CD4-positive, alpha-beta memory T cell (primary cell): ENCODE data around the gene UGGT1. TPM values are rescaled to one million over a fixed set of nuclear protein-coding genes. Genes with fewer than 3 reads are reported as not detected.
A peak's percentile ranks its signal among the peaks of the same experiment; 100 is the strongest.

Source experiments
- CTCF ChIA-PET: fragments of 350-600 bp; sonication (Branson Sonifier 250); formaldehyde crosslinking; loops from one replicate; lab custom pipeline; 2021; ENCODE audit warnings: inconsistent platforms; ENCODE audit not compliant: partially characterized antibody; lab: Charles Lee
- POLR2A ChIA-PET: fragments of 350-600 bp; sonication (Branson Sonifier 250); formaldehyde crosslinking; loops from one replicate; lab custom pipeline; 2021; ENCODE audit not compliant: partially characterized antibody; lab: Charles Lee
- DNase-seq, 5 donors: peaks; one replicate each; pipeline versions ENCODE4 v3.0.0 to v3.0.0-alpha.2; 2020 to 2022; ENCODE audit warnings: mixed read lengths in 1 of 5
- H3K27ac ChIP-seq: one replicate; pipeline ENCODE4 v1.7.0; 2013; ENCODE audit warnings: low read depth, low read length
- H3K27me3 ChIP-seq: 2 replicates; pipeline ENCODE4 v1.7.0; 2013; ENCODE audit warnings: mild to moderate bottlenecking, low read length, moderate library complexity; ENCODE audit not compliant: insufficient read depth
- H3K36me3 ChIP-seq: 2 replicates; pipeline ENCODE4 v1.7.0; 2013; ENCODE audit warnings: mild to moderate bottlenecking, low read length, moderate library complexity; ENCODE audit not compliant: insufficient read depth
- H3K4me1 ChIP-seq: 2 replicates; pipeline ENCODE4 v1.7.0; 2013; ENCODE audit warnings: mild to moderate bottlenecking, low read length, moderate library complexity; ENCODE audit not compliant: insufficient read depth
- H3K4me3 ChIP-seq, 2 donors: one replicate each; pipeline ENCODE4 v1.7.0; 2013; ENCODE audit warnings: low read length in 2 of 2, mild to moderate bottlenecking in 1 of 2
- H3K9me3 ChIP-seq, 2 donors: one replicate each; pipeline ENCODE4 v1.7.0; 2013; ENCODE audit warnings: low read length in 2 of 2, control low read depth in 1 of 2; ENCODE audit not compliant: control insufficient read depth in 1 of 2
- H3K27ac Mint-ChIP-seq, 7 donors: one replicate each; pipeline ENCODE4 v1.8.0; 2020 to 2021; ENCODE audit warnings: mixed read lengths in 7 of 7, mild to moderate bottlenecking in 6 of 7, inconsistent platforms in 3 of 7, moderate library complexity in 3 of 7
- H3K27me3 Mint-ChIP-seq, 2 donors: one replicate each; pipeline ENCODE4 v1.8.0; 2020 to 2021; ENCODE audit warnings: mixed read lengths in 2 of 2
- H3K36me3 Mint-ChIP-seq, 2 donors: one replicate each; pipeline ENCODE4 v1.8.0; 2020 to 2021; ENCODE audit warnings: mixed read lengths in 2 of 2, inconsistent platforms in 1 of 2, mild to moderate bottlenecking in 1 of 2
- H3K4me1 Mint-ChIP-seq, 4 donors: one replicate each; pipeline ENCODE4 v1.8.0; 2020 to 2021; ENCODE audit warnings: mixed read lengths in 4 of 4, mild to moderate bottlenecking in 1 of 4
- H3K4me3 Mint-ChIP-seq, 8 donors: one replicate each; pipeline ENCODE4 v1.8.0; 2020 to 2021; ENCODE audit warnings: mixed read lengths in 8 of 8, mild to moderate bottlenecking in 7 of 8, moderate library complexity in 6 of 8, inconsistent platforms in 3 of 8
- H3K9me3 Mint-ChIP-seq, 8 donors: one replicate each; pipeline ENCODE4 v1.8.0; 2020 to 2021; ENCODE audit warnings: mixed read lengths in 8 of 8, mild to moderate bottlenecking in 5 of 8, inconsistent platforms in 3 of 8, moderate library complexity in 1 of 8
- intact Hi-C: fragments of 100-400 bp; cut with micrococcal nuclease; formaldehyde crosslinking; loops from one replicate; pipeline ENCODE4 v1.15.1; 2023
- polyA plus RNA-seq, 2 donors: library from polyadenylated mRNA; unstranded; fragments of 300-500 nt; fragmentation: Illumina TruSeq; gene quantifications; one replicate each; pipeline ENCODE4 v1.2.3, GENCODE V29; 2021
- total RNA-seq, 2 experiments: library from RNA; stranded (reverse); gene quantifications; one replicate each; pipeline ENCODE4 v1.2.3, GENCODE V29; 2021

The UGGT1 gene
- total and polyA plus RNA-seq, 4 experiments from 2014 or later = 6.5 to 60.2 (median 37.9) TPM

GRCh38 chr2:128153786-128154185 lies 62.8 kb downstream of the UGGT1 start:
- Mint-ChIP-seq H3K4me3 (no peak overlapping the region), H3K27me3 (no peaks in the 10 kb centered on the region), H3K9me3 (no peaks in the 10 kb centered on the region), H3K27ac (no peak overlapping the region), H3K4me1 (peaks cover 0 to 6% (median 3%) of the 10 kb centered on the region in 4 donors), H3K36me3 (peaks cover 61 to 73% of the 10 kb centered on the region in 2 donors)
- DNase-seq = no peak
- Histone ChIP-seq H3K27me3 (no peaks in the 10 kb centered on the region), H3K36me3 (peaks cover 50% of the 10 kb centered on the region), H3K4me1 (no peaks in the 10 kb centered on the region), H3K27ac (no peak overlapping the region), H3K4me3 (no peak overlapping the region), H3K9me3 (no peaks in the 10 kb centered on the region)
- intact Hi-C loops = no loop called here
- ChIA-PET POLR2A (no interaction called here), CTCF (no interaction called here)

GRCh38 chr2:128154225-128154624 lies 63.2 kb downstream of the UGGT1 start:
- no peak for DNase-seq
- Mint-ChIP-seq H3K4me1 (peaks cover 0 to 6% (median 3%) of the 10 kb centered on the region in 4 donors), H3K36me3 (peaks cover 60 to 73% of the 10 kb centered on the region in 2 donors), H3K27ac (peak overlapping the region in 1 of 7 donors; percentile 7), H3K4me3 (no peak overlapping the region), H3K9me3 (no peaks in the 10 kb centered on the region), H3K27me3 (no peaks in the 10 kb centered on the region)
- H3K36me3 ChIP-seq = peaks cover 50% of the 10 kb centered on the region
- no peaks in the 10 kb centered on the region for H3K27me3 ChIP-seq
- ChIA-PET CTCF (no interaction called here), POLR2A (no interaction called here)
- no peaks in the 10 kb centered on the region for H3K4me1 ChIP-seq
- intact Hi-C loops = no loop called here
- H3K4me3 ChIP-seq = no peak overlapping the region
- H3K9me3 ChIP-seq = no peaks in the 10 kb centered on the region
- H3K27ac ChIP-seq = no peak overlapping the region

GRCh38 chr2:128155970-128156369 lies 65.0 kb downstream of the UGGT1 start:
- peaks cover 0 to 5% (median 3%) of the 10 kb centered on the region in 4 donors for H3K4me1 Mint-ChIP-seq
- H3K4me3 Mint-ChIP-seq = no peak overlapping the region
- CTCF ChIA-PET = no interaction called here
- H3K27ac ChIP-seq = no peak overlapping the region
- peaks cover 61% of the 10 kb centered on the region for H3K36me3 ChIP-seq
- no peaks in the 10 kb centered on the region for H3K9me3 ChIP-seq
- no peak overlapping the region for H3K27ac Mint-ChIP-seq
- intact Hi-C loops = no loop called here
- no peaks in the 10 kb centered on the region for H3K4me1 ChIP-seq
- no peak for DNase-seq
- H3K9me3 Mint-ChIP-seq = no peaks in the 10 kb centered on the region
- no peaks in the 10 kb centered on the region for H3K27me3 Mint-ChIP-seq
- no peaks in the 10 kb centered on the region for H3K27me3 ChIP-seq
- peaks cover 55 to 83% of the 10 kb centered on the region in 2 donors for H3K36me3 Mint-ChIP-seq
- no peak overlapping the region for H3K4me3 ChIP-seq
- POLR2A ChIA-PET = no interaction called here

GRCh38 chr2:128156812-128157211 lies 65.8 kb downstream of the UGGT1 start:
- Histone ChIP-seq H3K4me1 (no peaks in the 10 kb centered on the region), H3K36me3 (peaks cover 62% of the 10 kb centered on the region), H3K27me3 (no peaks in the 10 kb centered on the region), H3K4me3 (no peak overlapping the region), H3K9me3 (no peaks in the 10 kb centered on the region), H3K27ac (no peak overlapping the region)
- no peak overlapping the region for H3K4me3 Mint-ChIP-seq
- intact Hi-C loops = no loop called here
- no peak for DNase-seq
- no peak overlapping the region for H3K27ac Mint-ChIP-seq
- ChIA-PET CTCF (no interaction called here), POLR2A (no interaction called here)
- H3K4me1 Mint-ChIP-seq = peaks cover 0 to 4% (median under 1%) of the 10 kb centered on the region in 4 donors
- no peaks in the 10 kb centered on the region for H3K9me3 Mint-ChIP-seq
- peaks cover 53 to 84% of the 10 kb centered on the region in 2 donors for H3K36me3 Mint-ChIP-seq
- H3K27me3 Mint-ChIP-seq = no peaks in the 10 kb centered on the region

- peaks cover 59% of the 10 kb centered on the region for H3K36me3 ChIP-seq
- H3K27me3 Mint-ChIP-seq = no peaks in the 10 kb centered on the region
- H3K27me3 ChIP-seq = no peaks in the 10 kb centered on the region
- no peak overlapping the region for H3K27ac Mint-ChIP-seq
- no peaks in the 10 kb centered on the region for H3K9me3 Mint-ChIP-seq
- intact Hi-C loops = no loop called here
- ChIA-PET CTCF (interaction anchor here (1.3 kb wide), 1 partner anchor 8 kb away, joined by 3 read pairs; no protein-coding TSS in a partner anchor), POLR2A (no interaction called here)
- DNase-seq = no peak
- H3K36me3 Mint-ChIP-seq = peaks cover 51 to 83% of the 10 kb centered on the region in 2 donors
- H3K27ac ChIP-seq = no peak overlapping the region
- H3K4me3 ChIP-seq = no peak overlapping the region
- H3K9me3 ChIP-seq = no peaks in the 10 kb centered on the region
- no peak overlapping the region for H3K4me3 Mint-ChIP-seq
- peaks cover 0 to 4% (median under 1%) of the 10 kb centered on the region in 4 donors for H3K4me1 Mint-ChIP-seq
- no peaks in the 10 kb centered on the region for H3K4me1 ChIP-seq
Observed at GRCh38 chr2:128157644-128158043, 66.6 kb downstream of the UGGT1 start.

GRCh38 chr2:128158176-128158575 lies 67.2 kb downstream of the UGGT1 start:
- no peaks in the 10 kb centered on the region for H3K27me3 ChIP-seq
- H3K36me3 ChIP-seq = peaks cover 53% of the 10 kb centered on the region
- Mint-ChIP-seq H3K36me3 (peaks cover 48 to 84% of the 10 kb centered on the region in 2 donors), H3K9me3 (no peaks in the 10 kb centered on the region), H3K4me1 (peaks cover 0 to 4% (median under 1%) of the 10 kb centered on the region in 4 donors), H3K4me3 (no peak overlapping the region), H3K27ac (peak overlapping the region in 1 of 7 donors; percentile 14), H3K27me3 (no peaks in the 10 kb centered on the region)
- H3K27ac ChIP-seq = no peak overlapping the region
- POLR2A ChIA-PET = no interaction called here
- H3K9me3 ChIP-seq = no peaks in the 10 kb centered on the region
- H3K4me1 ChIP-seq = no peaks in the 10 kb centered on the region
- intact Hi-C loops = no loop called here
- no peak for DNase-seq
- CTCF ChIA-PET = interaction anchor here (1.3 kb wide), 1 partner anchor 9 kb away, joined by 3 read pairs; no protein-coding TSS in a partner anchor
- no peak overlapping the region for H3K4me3 ChIP-seq

GRCh38 chr2:128159437-128159836 lies 68.4 kb downstream of the UGGT1 start:
- no peak for DNase-seq
- no peaks in the 10 kb centered on the region for H3K9me3 ChIP-seq
- Mint-ChIP-seq H3K27ac (no peak overlapping the region), H3K4me3 (no peak overlapping the region), H3K36me3 (peaks cover 40 to 77% of the 10 kb centered on the region in 2 donors), H3K27me3 (no peaks in the 10 kb centered on the region), H3K9me3 (no peaks in the 10 kb centered on the region), H3K4me1 (peaks cover 0 to 4% (median 0%) of the 10 kb centered on the region in 4 donors)
- intact Hi-C loops = no loop called here
- POLR2A ChIA-PET = no interaction called here
- peaks cover 50% of the 10 kb centered on the region for H3K36me3 ChIP-seq
- CTCF ChIA-PET = no interaction called here
- no peaks in the 10 kb centered on the region for H3K27me3 ChIP-seq
- H3K4me1 ChIP-seq = no peaks in the 10 kb centered on the region
- no peak overlapping the region for H3K27ac ChIP-seq
- H3K4me3 ChIP-seq = no peak overlapping the region
